Left lung (tissue), 10 donors: ENCODE data around the gene IL13RA2. TPM values are rescaled to one million over a fixed set of nuclear protein-coding genes. Genes with fewer than 3 reads are reported as not detected.

Source experiments
- ATAC-seq: fragments of 200-7000 bp; cut with Tn5 transposase; one replicate; pipeline ENCODE4 v1.9.1; 2020; ENCODE audit warnings: moderate library complexity
- DNase-seq, 4 donors: peaks; one replicate each; pipeline ENCODE4 v3.0.0-alpha.2; 2013 to 2020
- H3K27ac ChIP-seq, 2 donors: fragments of 200-600 bp; sonication (generic) in 1 of 2; one replicate each; pipeline versions ENCODE4 v1.5.0 to v1.8.0; 2020 to 2021
- H3K27me3 ChIP-seq, 2 donors: fragments of 200-600 bp; sonication (generic) in 1 of 2; one replicate each; pipeline versions ENCODE4 v1.5.0 to v1.8.0; 2020 to 2021
- H3K36me3 ChIP-seq, 2 donors: fragments of 200-600 bp; sonication (generic) in 1 of 2; one replicate each; pipeline versions ENCODE4 v1.5.0 to v1.8.0; 2020 to 2021
- H3K4me1 ChIP-seq, 2 donors: fragments of 200-600 bp; one replicate each; pipeline ENCODE4 v1.8.0; 2021
- H3K4me3 ChIP-seq, 2 donors: fragments of 200-600 bp; sonication (generic) in 1 of 2; one replicate each; pipeline versions ENCODE4 v1.5.0 to v1.8.0; 2020 to 2021; ENCODE audit warnings: mild to moderate bottlenecking in 1 of 2
- H3K9me3 ChIP-seq, 2 donors: fragments of 200-600 bp; sonication (generic) in 1 of 2; one replicate each; pipeline versions ENCODE4 v1.5.0 to v1.8.0; 2020 to 2021
- intact Hi-C, 2 donors: fragments of 100-400 bp; cut with DNase I; formaldehyde crosslinking; loops; one replicate each; pipeline versions ENCODE4 v1.11.2 to v1.14.2; 2022
- polyA plus RNA-seq, 6 donors: library from polyadenylated mRNA; unstranded; fragments of 120-200 nt; gene quantifications; one replicate each; pipeline ENCODE4 v1.2.1, GENCODE V29; 2013; ENCODE audit not compliant: insufficient read length in 6 of 6
- total RNA-seq, 2 donors: library from RNA; stranded (reverse); fragmentation: NEBNext Ultra II Directional; extraction: Animal tissue kit (Norgen Biotek cat#: 25700); gene quantifications; one replicate each; pipeline ENCODE4 v1.2.1, GENCODE V29; 2021
- TF ChIP-seq, protein P1 (sequence below), 2 donors: fragments of 200-600 bp; sonication (generic) in 1 of 2; IDR thresholded peaks; one replicate each; pipeline versions ENCODE4 v1.5.0 to v1.8.0; 2021; ENCODE audit warnings: antibody characterized with exemption in 2 of 2
- donor health status: DM: no; HTN: yes; CAD: no.
- donor health status: DM: no; HTN: no; CAD: no.

The IL13RA2 gene
- total and polyA plus RNA-seq, 8 donors, result 0.24 to 4.0 (median 0.49) TPM

DNA sequence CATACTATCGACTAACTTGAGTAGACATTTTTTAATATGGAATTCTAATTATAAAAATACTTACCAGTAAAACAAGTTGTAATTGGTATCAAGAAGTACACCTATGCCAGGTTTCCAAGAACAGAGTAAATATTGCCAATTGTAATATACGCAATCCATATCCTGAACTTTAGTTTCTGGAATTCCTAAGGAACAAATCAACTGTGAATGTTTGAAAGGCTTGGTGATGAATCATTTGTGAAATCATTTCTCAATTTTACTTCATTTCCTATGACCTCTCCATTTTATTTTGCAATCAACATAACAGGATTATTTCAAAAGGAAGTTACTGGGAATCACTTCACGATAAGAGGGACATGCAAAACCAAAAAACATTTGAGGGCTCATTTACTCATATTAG is 3.7 kb downstream of the IL13RA2 start:
- no peaks in the 10 kb centered on the region for H3K9me3 ChIP-seq
- no peaks in the 10 kb centered on the region for H3K36me3 ChIP-seq
- no peak overlapping the region for H3K27ac ChIP-seq
- TF ChIP-seq, protein P1, sequence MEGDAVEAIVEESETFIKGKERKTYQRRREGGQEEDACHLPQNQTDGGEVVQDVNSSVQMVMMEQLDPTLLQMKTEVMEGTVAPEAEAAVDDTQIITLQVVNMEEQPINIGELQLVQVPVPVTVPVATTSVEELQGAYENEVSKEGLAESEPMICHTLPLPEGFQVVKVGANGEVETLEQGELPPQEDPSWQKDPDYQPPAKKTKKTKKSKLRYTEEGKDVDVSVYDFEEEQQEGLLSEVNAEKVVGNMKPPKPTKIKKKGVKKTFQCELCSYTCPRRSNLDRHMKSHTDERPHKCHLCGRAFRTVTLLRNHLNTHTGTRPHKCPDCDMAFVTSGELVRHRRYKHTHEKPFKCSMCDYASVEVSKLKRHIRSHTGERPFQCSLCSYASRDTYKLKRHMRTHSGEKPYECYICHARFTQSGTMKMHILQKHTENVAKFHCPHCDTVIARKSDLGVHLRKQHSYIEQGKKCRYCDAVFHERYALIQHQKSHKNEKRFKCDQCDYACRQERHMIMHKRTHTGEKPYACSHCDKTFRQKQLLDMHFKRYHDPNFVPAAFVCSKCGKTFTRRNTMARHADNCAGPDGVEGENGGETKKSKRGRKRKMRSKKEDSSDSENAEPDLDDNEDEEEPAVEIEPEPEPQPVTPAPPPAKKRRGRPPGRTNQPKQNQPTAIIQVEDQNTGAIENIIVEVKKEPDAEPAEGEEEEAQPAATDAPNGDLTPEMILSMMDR (IDR thresholded peaks at IDR 0.05), result no peak
- H3K4me3 ChIP-seq, result no peak overlapping the region
- ATAC-seq, result no peak
- H3K4me1 ChIP-seq, result no peaks in the 10 kb centered on the region
- no peak for DNase-seq
- intact Hi-C loops, result no loop called here
- peaks cover 0 to 3% of the 10 kb centered on the region in 2 donors for H3K27me3 ChIP-seq

- Histone ChIP-seq H3K9me3 (no peaks in the 10 kb centered on the region), H3K4me1 (no peaks in the 10 kb centered on the region), H3K36me3 (no peaks in the 10 kb centered on the region), H3K27ac (no peak overlapping the region), H3K4me3 (no peak overlapping the region), H3K27me3 (peaks cover 0 to 8% of the 10 kb centered on the region in 2 donors)
- intact Hi-C loops, result no loop called here
- ATAC-seq, result no peak
- no peak for DNase-seq
- TF ChIP-seq, protein P1 (IDR thresholded peaks at IDR 0.05), result no peak
Measured at GRCh38 chrX:115011428-115011827, 6.0 kb downstream of the IL13RA2 start.

GRCh38 chrX:114999906-115000305 is 17.5 kb downstream of the IL13RA2 start:
- no peak for DNase-seq
- TF ChIP-seq, protein P1 (IDR thresholded peaks at IDR 0.05), result no peak
- Histone ChIP-seq H3K27me3 (no peaks in the 10 kb centered on the region), H3K27ac (no peak overlapping the region), H3K9me3 (no peaks in the 10 kb centered on the region), H3K4me1 (no peaks in the 10 kb centered on the region), H3K36me3 (no peaks in the 10 kb centered on the region), H3K4me3 (no peak overlapping the region)
- ATAC-seq, result no peak
- intact Hi-C loops, result no loop called here

GRCh38 chrX:114997779-114998178 is 19.6 kb downstream of the IL13RA2 start:
- intact Hi-C loops, result no loop called here
- H3K4me3 ChIP-seq, result no peak overlapping the region
- no peaks in the 10 kb centered on the region for H3K9me3 ChIP-seq
- DNase-seq, result no peak
- H3K27ac ChIP-seq, result no peak overlapping the region
- TF ChIP-seq, protein P1 (IDR thresholded peaks at IDR 0.05), result no peak
- no peak for ATAC-seq
- no peaks in the 10 kb centered on the region for H3K27me3 ChIP-seq
- H3K4me1 ChIP-seq, result no peaks in the 10 kb centered on the region
- H3K36me3 ChIP-seq, result no peaks in the 10 kb centered on the region

GRCh38 chrX:114985967-114986592 is 31.3 kb downstream of the IL13RA2 start:
- no peak overlapping the region for H3K27ac ChIP-seq
- TF ChIP-seq, protein P1 (IDR thresholded peaks at IDR 0.05), result no peak
- ATAC-seq (no peak), DNase-seq (no peak)
- intact Hi-C loops, result no loop called here
- H3K4me3 ChIP-seq, result no peak overlapping the region
- H3K4me1 ChIP-seq, result no peaks in the 10 kb centered on the region
- H3K36me3 ChIP-seq, result no peaks in the 10 kb centered on the region
- no peaks in the 10 kb centered on the region for H3K27me3 ChIP-seq
- H3K9me3 ChIP-seq, result no peaks in the 10 kb centered on the region
